SK-MEL-5 (cell line): ENCODE measurements around the gene DAD1. TPM values are rescaled to one million over a fixed set of nuclear protein-coding genes. Genes with fewer than 3 reads are reported as not detected.
"Not testable (repeated sequence)": the region's sequence is repeated elsewhere in the genome, so short reads cannot be mapped to it uniquely, and the experiment has no call there.

Experiments
- DNase-seq: peaks from one replicate; pipeline ENCODE4 v3.0.0-alpha.2; 2016; ENCODE audit warnings: low read depth, low spot score
- in situ Hi-C: cut with HindIII; loops from 2 replicates; pipeline ENCODE4 v1.10.0; 2016; ENCODE audit warnings: low sequenced_read_pairs, high pct_unique_total_duplicates, low pct_unique_long_range_greater_than_20kb
- total RNA-seq: library from RNA; depleted of rRNA; stranded (reverse); fragments of >200 nt; shearing (Covaris generic); gene quantifications from 2 replicates; pipeline ENCODE4 v1.2.3, GENCODE V29; 2014

DAD1 gene
- total RNA-seq, 1 experiment from 2014 or later: 479 TPM

DNA sequence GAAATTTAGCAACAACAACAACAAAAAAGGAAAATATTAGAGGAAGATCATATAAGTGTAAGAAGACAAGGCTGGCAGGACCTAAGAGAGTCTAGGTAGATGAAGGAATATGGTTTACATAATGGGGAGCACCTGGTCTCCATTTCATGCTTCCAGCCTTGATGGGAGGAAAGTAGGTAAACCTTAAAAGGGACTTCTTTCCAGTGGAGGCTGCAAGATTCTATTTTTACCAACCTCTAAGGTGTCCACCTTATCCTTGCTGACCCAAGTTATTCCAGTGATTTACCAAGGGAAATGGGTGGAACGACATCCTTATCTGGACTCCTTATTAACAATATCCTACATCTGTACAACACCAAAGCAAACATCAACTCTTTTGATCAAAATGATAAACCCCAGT is 30.0 kb downstream of the DAD1 start:
- in situ Hi-C loops: no loop called here
- no peak for DNase-seq

GRCh38 chr14:22558221-22558913 is 30.7 kb downstream of the DAD1 start:
- DNase-seq: no peak
- in situ Hi-C loops: no loop called here

DNA sequence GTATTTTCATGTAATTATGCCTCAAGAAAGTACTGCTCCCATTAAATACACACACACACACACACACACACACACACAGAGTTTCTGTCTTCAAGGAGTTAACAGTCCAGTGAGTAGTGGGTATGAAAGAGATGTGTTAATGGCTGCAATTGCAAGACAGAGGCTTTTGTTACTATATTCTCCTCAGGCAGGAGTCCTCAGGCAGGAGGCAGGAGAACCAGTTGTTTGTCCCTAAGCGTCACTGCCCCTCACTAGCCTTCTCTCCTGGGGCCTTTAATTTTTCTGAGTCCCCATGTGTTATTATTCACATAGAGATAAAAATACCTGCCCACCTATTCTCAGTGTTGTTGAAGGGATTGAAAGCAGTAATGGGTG is 31.2 kb downstream of the DAD1 start:
- DNase-seq: no peak

DNA sequence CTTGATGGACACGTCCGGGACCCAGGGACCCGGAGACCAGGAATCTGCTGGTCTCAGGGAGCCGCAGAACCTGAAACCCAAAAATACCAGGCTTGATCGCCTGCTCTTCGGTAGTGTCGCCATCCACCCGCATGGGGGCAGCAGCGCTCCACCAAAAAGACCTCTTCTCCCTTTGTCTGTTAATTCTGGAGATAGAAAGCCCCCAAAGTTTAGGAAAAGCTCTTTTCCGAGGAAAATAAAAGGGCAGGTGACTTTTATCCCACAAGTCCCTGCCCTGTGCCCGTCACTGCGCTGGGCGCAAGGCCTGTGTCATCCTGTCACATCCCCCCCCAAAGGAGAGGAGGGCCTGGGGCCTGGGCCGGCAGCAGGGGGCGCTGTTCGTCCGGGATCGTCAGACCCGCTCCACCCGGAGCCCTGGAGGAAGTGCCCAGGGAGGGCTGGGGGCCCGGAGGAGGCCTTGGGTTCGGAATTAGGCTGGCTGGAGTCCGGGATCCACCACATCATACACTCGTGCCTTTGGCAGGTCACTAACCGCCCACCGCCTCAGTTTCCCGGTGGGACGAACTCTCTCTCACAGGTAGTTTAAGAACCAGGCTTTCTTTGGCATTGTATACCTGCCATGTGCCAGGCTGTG is 31.9 kb downstream of the DAD1 start:
- peak; percentile 74 for DNase-seq
- in situ Hi-C loops: no loop called here

More for the DNA sequence above, 31.2 kb downstream of the DAD1 start:
- in situ Hi-C loops: no loop called here

GRCh38 chr14:22556021-22556989 is 32.7 kb downstream of the DAD1 start:
- in situ Hi-C loops: no loop called here
- no peak for DNase-seq

- in situ Hi-C loops: no loop called here
These were observed 33.5 kb downstream of the DAD1 start for GRCh38 chr14:22555384-22556011.

GRCh38 chr14:22554498-22555383 is 34.3 kb downstream of the DAD1 start:
- no peak for DNase-seq
- in situ Hi-C loops: no loop called here

More at GRCh38 chr14:22555384-22556011, 33.5 kb downstream of the DAD1 start:
- no peak for DNase-seq

GRCh38 chr14:22553861-22554497 is 35.0 kb downstream of the DAD1 start:
- in situ Hi-C loops, DNase-seq: not testable (repeated sequence)

GRCh38 chr14:22553445-22553844 is 35.6 kb downstream of the DAD1 start:
- in situ Hi-C loops: no loop called here
- no peak for DNase-seq

DNA sequence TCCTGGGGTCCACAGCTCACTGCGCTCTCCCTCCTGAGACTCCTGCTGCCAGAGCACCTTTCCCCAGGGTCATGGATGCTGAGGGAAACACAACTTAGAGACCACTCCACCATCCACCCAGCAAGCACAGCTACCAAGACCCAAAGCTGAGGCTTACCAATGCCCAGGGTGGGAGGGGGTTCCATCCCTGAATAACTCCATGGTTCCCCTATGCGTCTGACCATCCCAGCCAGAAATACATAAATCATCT is 36.3 kb downstream of the DAD1 start:
- in situ Hi-C loops: no loop called here
- no peak for DNase-seq

- no peak for DNase-seq
- in situ Hi-C loops: no loop called here
These were observed 36.8 kb downstream of the DAD1 start for GRCh38 chr14:22552001-22552826.

GRCh38 chr14:22551605-22551997 is 37.4 kb downstream of the DAD1 start:
- in situ Hi-C loops: no loop called here
- DNase-seq: no peak

- in situ Hi-C loops: no loop called here
- no peak for DNase-seq
These were observed 38.9 kb downstream of the DAD1 start for GRCh38 chr14:22549981-22550673.

GRCh38 chr14:22549324-22549962 is 39.6 kb downstream of the DAD1 start:
- in situ Hi-C loops: no loop called here
- DNase-seq: no peak
